IMR-90 (cell line): Measurements from ENCODE around the gene RWDD1. TPM values are rescaled to one million over a fixed set of nuclear protein-coding genes. Genes with fewer than 3 reads are reported as not detected.

ENCODE experiments used
- ATAC-seq: fragments of 200-7000 bp; cut with Tn5 transposase; 2 replicates; pipeline ENCODE4 v1.9.1; 2020; ENCODE audit warnings: low read depth, mild to moderate bottlenecking, moderate library complexity
- BruUV-seq: library from RNA; stranded (reverse); fragments of 400-500 nt; replicated peaks from 2 replicates; lab custom pipeline; 2021; lab: Mats Ljungman, UMichigan
- CTCF ChIA-PET: fragments of 300-600 bp; formaldehyde crosslinking; extraction: SDS; loops from one replicate; lab custom pipeline; 2021; ENCODE audit warnings: antibody characterized with exemption; lab: Yijun Ruan, JAX
- POLR2A ChIA-PET: fragments of 300-600 bp; sonication (Branson Sonifier 250); formaldehyde crosslinking; loops from one replicate; lab custom pipeline; 2022; ENCODE audit warnings: antibody characterized with exemption; ENCODE audit not compliant: unreplicated experiment; lab: Charles Lee
- DNase-seq: peaks from one replicate; pipeline ENCODE4 v3.0.0; 2013
- H2AFZ ChIP-seq: replicated peaks from 2 replicates; pipeline ENCODE3; 2013; ENCODE audit warnings: low read length, mild to moderate bottlenecking; ENCODE audit not compliant: poor library complexity
- H2AK5ac ChIP-seq: 2 replicates; pipeline ENCODE4 v1.6.1; 2013; ENCODE audit warnings: low read depth, low read length, inconsistent platforms
- H2AK9ac ChIP-seq: replicated peaks from 2 replicates; pipeline ENCODE3; 2013; ENCODE audit warnings: mild to moderate bottlenecking, low read depth, low read length, moderate library complexity; ENCODE audit not compliant: poor library complexity
- H2BK120ac ChIP-seq: 2 replicates; pipeline ENCODE4 v1.6.1; 2013; ENCODE audit warnings: low read depth, low read length, inconsistent platforms
- H2BK15ac ChIP-seq: 3 replicates; pipeline ENCODE4 v1.6.1; 2013; ENCODE audit warnings: low read depth, low read length, inconsistent platforms
- H2BK20ac ChIP-seq: 2 replicates; pipeline ENCODE4 v1.6.1; 2013; ENCODE audit warnings: low read depth, mild to moderate bottlenecking, inconsistent platforms, low read length, moderate library complexity
- H2BK5ac ChIP-seq: 2 replicates; pipeline ENCODE4 v1.6.1; 2013; ENCODE audit warnings: mild to moderate bottlenecking, low read depth, low read length, inconsistent platforms; ENCODE audit not compliant: poor library complexity, severe bottlenecking
- H3K14ac ChIP-seq: replicated peaks from 2 replicates; pipeline ENCODE4 v1.6.1; 2013; ENCODE audit warnings: low read depth, low read length, inconsistent platforms
- H3K18ac ChIP-seq: 2 replicates; pipeline ENCODE4 v1.6.1; 2013; ENCODE audit warnings: low read depth, low read length, control low read depth
- H3K23ac ChIP-seq: 2 replicates; pipeline ENCODE4 v1.6.1; 2013; ENCODE audit warnings: low read depth, low read length, inconsistent platforms
- H3K27ac ChIP-seq: 2 replicates; pipeline ENCODE4 v1.5.1; 2013; ENCODE audit warnings: mild to moderate bottlenecking, control low read depth, low read length; ENCODE audit not compliant: insufficient read depth
- H3K27me3 ChIP-seq: 2 replicates; pipeline ENCODE4 v1.6.1; 2013; ENCODE audit warnings: low read length; ENCODE audit not compliant: control insufficient read depth, insufficient read depth
- H3K36me3 ChIP-seq: 2 replicates; pipeline ENCODE4 v1.6.1; 2013; ENCODE audit warnings: low read length, mixed read lengths; ENCODE audit not compliant: control insufficient read depth, insufficient read depth
- H3K4ac ChIP-seq: 2 replicates; pipeline ENCODE4 v1.6.1; 2013; ENCODE audit warnings: low read depth, low read length, inconsistent platforms
- H3K4me1 ChIP-seq: 2 replicates; pipeline ENCODE4 v1.6.1; 2013; ENCODE audit warnings: low read length, mixed read lengths; ENCODE audit not compliant: control insufficient read depth, insufficient read depth
- H3K4me2 ChIP-seq: 2 replicates; pipeline ENCODE4 v1.6.1; 2013; ENCODE audit warnings: low read depth, mild to moderate bottlenecking, control low read depth, low read length, moderate library complexity
- H3K4me3 ChIP-seq: 2 replicates; pipeline ENCODE4 v1.5.1; 2013; ENCODE audit warnings: low read depth, mild to moderate bottlenecking, control low read depth, low read length, moderate library complexity; ENCODE audit not compliant: insufficient read depth
- H3K56ac ChIP-seq: 2 replicates; pipeline ENCODE4 v1.6.1; 2013; ENCODE audit warnings: low read length, inconsistent platforms; ENCODE audit not compliant: insufficient read depth; ENCODE audit errors: extremely low read depth
- H3K79me1 ChIP-seq, 2 experiments: 2 replicates each; pipeline ENCODE4 v1.6.1; 2013; ENCODE audit warnings: low read length in 2 of 2, inconsistent platforms in 1 of 2, low read depth in 1 of 2
- H3K9ac ChIP-seq: 2 replicates; pipeline ENCODE4 v1.6.1; 2013; ENCODE audit warnings: low read depth, low read length, control low read depth
- H3K9me1 ChIP-seq: 2 replicates; pipeline ENCODE4 v1.6.1; 2013; ENCODE audit warnings: low read length, inconsistent platforms; ENCODE audit not compliant: insufficient read depth
- H3K9me3 ChIP-seq: 2 replicates; pipeline ENCODE4 v1.6.1; 2013; ENCODE audit warnings: low read length; ENCODE audit not compliant: control insufficient read depth, insufficient read depth
- H4K20me1 ChIP-seq: 2 replicates; pipeline ENCODE4 v1.6.1; 2013; ENCODE audit warnings: low read length, inconsistent platforms; ENCODE audit not compliant: insufficient read depth
- H4K5ac ChIP-seq: 2 replicates; pipeline ENCODE4 v1.6.1; 2013; ENCODE audit warnings: mild to moderate bottlenecking, low read depth, low read length, control low read depth
- H4K8ac ChIP-seq, 2 experiments: 2 replicates each; pipeline ENCODE4 v1.6.1; 2013; ENCODE audit warnings: low read depth in 2 of 2, low read length in 2 of 2, control low read depth in 1 of 2, inconsistent platforms in 1 of 2
- H4K91ac ChIP-seq: 2 replicates; pipeline ENCODE4 v1.6.1; 2013; ENCODE audit warnings: low read depth, low read length, inconsistent platforms; ENCODE audit not compliant: insufficient read depth
- BHLHE40 ChIP-seq: fragments of 150-350 bp; IDR thresholded peaks from 2 replicates; pipeline ENCODE4 v1.6.1; 2016; ENCODE audit warnings: mild to moderate bottlenecking, low read depth, low read length
- CHD1 ChIP-seq: IDR thresholded peaks from 2 replicates; pipeline ENCODE4 v1.6.1; 2012; ENCODE audit warnings: low read depth, low read length, improper control_type of control experiment
- FOS ChIP-seq: fragments of 150-350 bp; IDR thresholded peaks from 2 replicates; pipeline ENCODE4 v1.6.1; 2016; ENCODE audit warnings: low read depth, low read length
- MAZ ChIP-seq: IDR thresholded peaks from 2 replicates; pipeline ENCODE4 v1.6.1; 2012; ENCODE audit warnings: low read depth, mild to moderate bottlenecking, low read length, improper control_type of control experiment, moderate library complexity, borderline replicate concordance
- POLR2A ChIP-seq: IDR thresholded peaks from 2 replicates; pipeline ENCODE4 v1.6.1; 2012; ENCODE audit warnings: mild to moderate bottlenecking, low read depth, low read length
- RAD21 ChIP-seq: IDR thresholded peaks from 2 replicates; pipeline ENCODE4 v1.6.1; 2012; ENCODE audit warnings: low read length, improper control_type of control experiment
- SMC3 ChIP-seq: fragments of 150-350 bp; IDR thresholded peaks from 2 replicates; pipeline ENCODE4 v1.6.1; 2016; ENCODE audit warnings: low read depth, mild to moderate bottlenecking, antibody characterized with exemption, low read length, moderate library complexity
- WGBS, 2 experiments: methylation state at CpG; one replicate each; pipeline versions ENCODE4 v1.1.5 to v1.1.7; 2013; ENCODE audit warnings: missing lambda C conversion rate in 2 of 2; ENCODE audit not compliant: insufficient read length in 1 of 2; ENCODE audit errors: extremely low coverage in 2 of 2; 5-methylcytosine and 5-hydroxymethylcytosine counted together
- dilution Hi-C: fragments of 300-500 bp; cut with HindIII; formaldehyde crosslinking; loops from one replicate; pipeline ENCODE4 v1.14.3; 2018; ENCODE audit warnings: low sequenced_read_pairs; ENCODE audit not compliant: unreplicated experiment
- in situ Hi-C: fragments of 300-500 bp; cut with MboI; formaldehyde crosslinking; loops from 3 replicates; pipeline ENCODE4 v1.14.3; 2019; ENCODE audit warnings: low sequenced_read_pairs, inconsistent platforms, mixed read lengths
- intact Hi-C: fragments of 100-400 bp; cut with micrococcal nuclease; formaldehyde crosslinking; loops from 2 replicates; pipeline ENCODE4 v1.10.0; 2022
- polyA plus RNA-seq, 3 experiments: library from polyadenylated mRNA; depleted of rRNA; stranded (reverse); fragments of >200 nt; gene quantifications; 2 replicates each; pipeline ENCODE4 v1.2.3, GENCODE V29; 2012; ENCODE audit warnings: low replicate concordance in 1 of 3
- total RNA-seq: library from RNA; depleted of rRNA; stranded (reverse); fragments of >200 nt; gene quantifications from 2 replicates; pipeline ENCODE4 v1.2.3, GENCODE V29; 2012

RWDD1 gene
- total and polyA plus RNA-seq, 2 of the 4 experiments (the other 2 are of a cell fraction), result 23.6 to 92.8 TPM

DNA sequence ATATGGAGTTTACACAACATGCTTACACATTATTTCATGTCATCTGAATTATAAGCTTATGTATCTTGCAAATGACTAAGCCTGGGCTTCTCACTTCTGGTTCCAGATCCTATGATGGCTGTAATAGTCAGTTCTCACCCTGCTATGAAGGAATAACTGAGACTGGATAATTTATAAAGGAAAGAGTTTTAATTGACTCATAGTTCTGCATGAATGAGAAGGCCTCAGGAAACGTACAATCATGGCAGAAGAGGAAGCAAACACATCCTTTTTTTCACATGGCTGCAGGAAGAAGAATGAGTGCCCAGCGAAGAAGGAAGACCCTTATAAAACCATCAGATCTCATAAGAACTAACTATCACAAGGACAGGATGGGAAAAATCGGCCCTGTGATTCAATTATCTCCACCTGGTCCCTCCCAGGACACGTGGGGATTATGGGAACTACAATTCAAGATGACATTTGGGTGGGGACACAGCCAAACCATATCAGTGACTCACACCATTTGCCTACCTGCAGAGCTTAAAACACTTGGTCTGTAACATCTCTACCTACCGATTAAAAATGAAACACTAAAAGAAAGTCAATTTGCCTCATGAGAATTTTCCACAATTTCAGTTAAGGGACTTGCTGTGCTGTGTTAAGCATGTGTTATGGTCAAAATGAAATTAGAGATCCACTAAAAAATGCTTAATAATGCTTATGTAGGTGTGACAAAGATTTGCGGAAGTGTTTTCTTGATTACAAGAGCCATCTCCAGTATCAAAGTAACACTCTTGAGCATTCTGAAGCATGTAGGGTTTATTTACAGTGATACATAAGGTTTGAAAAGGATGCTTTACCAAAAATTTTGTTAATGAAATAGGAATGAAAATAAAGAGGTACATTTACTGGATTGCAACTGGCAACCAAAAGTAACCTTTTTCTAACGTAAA lies 2.2 kb upstream of the RWDD1 start (continued):
- TF ChIP-seq FOS (no peak), CHD1 (no peak)

DNA sequence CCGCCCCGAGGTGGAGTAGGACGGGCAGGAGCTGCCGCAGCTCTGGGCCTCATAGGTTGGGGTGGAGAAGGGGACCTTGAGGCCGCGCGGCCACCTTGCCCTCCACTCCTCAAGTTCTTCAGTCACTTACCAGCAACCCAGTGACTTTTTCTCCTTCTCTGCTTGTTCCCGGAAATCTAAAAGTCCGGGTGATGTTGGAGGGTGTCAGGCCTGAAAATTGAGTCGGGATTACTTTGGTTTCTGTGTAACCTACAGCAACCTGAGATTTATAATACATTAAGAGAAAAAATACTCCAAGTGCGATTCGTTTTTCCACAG lies 338 bp downstream of the RWDD1 start:
- Histone ChIP-seq H3K27ac (peak overlapping the region; percentile 73), H3K4ac (peak overlapping the region; percentile 73), H4K20me1 (peaks cover 3% of the 10 kb centered on the region; the same call in 1 of the 2 replicates), H3K9me1 (no peaks in the 10 kb centered on the region), H3K23ac (peak overlapping the region; percentile 83), H3K14ac (peak overlapping the region; percentile 71), H3K9me3 (no peaks in the 10 kb centered on the region), H2BK20ac (no peak overlapping the region), H4K91ac (peak overlapping the region; percentile 49), H3K4me1 (no peaks in the 10 kb centered on the region), H4K5ac (peak overlapping the region; percentile 5; the same call in 1 of the 2 replicates), H2BK5ac (peak overlapping the region; percentile 51), H2BK15ac (no peak overlapping the region), H3K18ac (no peak overlapping the region), H4K8ac (peak overlapping the region; percentile 11 to 61; a peak in 2 of 4 replicates), H3K9ac (peak overlapping the region; percentile 79), H2AK5ac (0 out of 2 replicates have a peak overlapping the region, but pooled peaks have one; percentile 3), H2AK9ac (peak overlapping the region; percentile 51), H3K27me3 (no peaks in the 10 kb centered on the region), H3K79me1 (peaks cover 10 to 45% of the 10 kb centered on the region in 2 experiments), H2AFZ (peak overlapping the region; percentile 94), H3K36me3 (no peaks in the 10 kb centered on the region), H2BK120ac (peak overlapping the region; percentile 7; the same call in 1 of the 2 replicates), H3K56ac (peak overlapping the region; percentile 81; the same call in 1 of the 2 replicates), H3K4me3 (peak overlapping the region; percentile 81), H3K4me2 (peak overlapping the region; percentile 96)
- ChIA-PET CTCF (interaction anchor here (0.7 to 2.2 kb wide), 6 partner anchors 11 to 327 kb away, joined by 3 to 9 read pairs (median 4); no protein-coding TSS in a partner anchor), POLR2A (interaction anchor here (0.8 to 1.0 kb wide), 2 partner anchors 14 to 301 kb away, joined by 4 to 6 read pairs; no protein-coding TSS in a partner anchor)
- no peak for TF ChIP-seq RAD21
- TF ChIP-seq CHD1, result no peak
- TF ChIP-seq POLR2A, result no peak
- TF ChIP-seq BHLHE40, result no peak
- TF ChIP-seq SMC3, result no peak
- no peak for TF ChIP-seq MAZ
- TF ChIP-seq FOS, result no peak
- dilution Hi-C loops (no loop called here), in situ Hi-C loops (no loop called here), intact Hi-C loops (loop anchor here (2.0 to 5.0 kb wide), 2 partner anchors 76 to 291 kb away; no protein-coding TSS in a partner anchor)
- ATAC-seq (no peak; the same call in 1 of the 2 replicates), DNase-seq (no peak)
- no CpG with 5 or more reads among the region's 12 CpGs for WGBS, 2 experiments
- BruUV-seq, result no TSS peak
